Measurements from ENCODE around the gene MOB2. TPM values are rescaled to one million over a fixed set of nuclear protein-coding genes. Genes with fewer than 3 reads are reported as not detected.

The MOB2 gene
- total RNA-seq, 4 donors from 2014 or later: 21.1 to 71.5 (median 48.3) TPM

DNA sequence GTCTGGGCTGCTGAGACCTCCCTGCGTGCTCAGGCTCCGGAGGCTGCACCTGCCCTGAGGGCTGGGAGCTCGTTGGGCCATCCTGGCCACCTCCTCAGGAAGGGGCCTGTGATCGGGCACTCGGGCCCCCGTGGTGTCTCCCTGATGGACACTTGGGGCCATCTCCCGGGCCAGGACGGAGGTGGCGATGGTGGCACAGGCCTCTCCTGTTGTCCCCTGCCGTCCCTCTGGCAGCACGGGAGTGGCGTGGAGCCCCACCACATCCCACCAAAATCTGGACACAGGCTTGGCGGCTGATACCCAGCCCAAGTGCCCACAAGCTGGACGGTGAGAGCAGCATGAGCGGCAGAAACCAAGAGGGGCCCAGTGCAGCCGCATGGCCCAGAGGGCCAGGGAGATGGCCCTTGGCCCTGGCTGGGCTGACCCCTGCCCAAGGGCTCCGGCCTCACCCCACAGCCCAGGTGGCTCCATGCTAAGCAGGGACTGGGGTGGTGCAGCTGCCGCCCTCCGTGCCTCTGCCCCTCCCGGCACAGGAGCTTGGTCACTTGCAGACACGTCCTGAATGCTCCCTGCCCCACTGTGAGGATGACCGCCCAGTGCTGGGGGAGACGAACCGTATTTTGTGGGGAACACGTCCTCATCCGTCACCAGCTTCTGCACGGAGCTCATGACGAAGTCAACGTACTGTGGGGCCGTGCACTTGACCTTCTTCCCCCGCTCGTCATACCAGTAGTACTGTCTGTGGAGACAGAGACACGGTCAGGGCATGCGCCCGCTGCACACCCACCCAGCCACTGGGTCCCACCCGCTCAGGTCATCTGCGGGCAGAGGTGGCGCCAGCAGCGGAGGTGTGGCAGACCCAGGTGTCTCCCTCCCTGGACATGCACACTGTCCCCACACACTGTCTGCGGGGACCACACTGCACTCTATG lies 15.6 kb downstream of the MOB2 start:
- in situ Hi-C loops (cut with MboI; ENCODE audit: low sequenced_read_pairs in 4 of 4) (no loop called here), intact Hi-C loops (cut with DNase I; ENCODE audit: low total_unique reads) (no loop called here)
- ATAC-seq (no peak), DNase-seq (no peak)
- peaks cover 0 to 65% of the 10 kb centered on the region in 2 donors for H3K36me3 ChIP-seq
- H3K4me3 ChIP-seq: no peak overlapping the region
- TF ChIP-seq, protein P1, sequence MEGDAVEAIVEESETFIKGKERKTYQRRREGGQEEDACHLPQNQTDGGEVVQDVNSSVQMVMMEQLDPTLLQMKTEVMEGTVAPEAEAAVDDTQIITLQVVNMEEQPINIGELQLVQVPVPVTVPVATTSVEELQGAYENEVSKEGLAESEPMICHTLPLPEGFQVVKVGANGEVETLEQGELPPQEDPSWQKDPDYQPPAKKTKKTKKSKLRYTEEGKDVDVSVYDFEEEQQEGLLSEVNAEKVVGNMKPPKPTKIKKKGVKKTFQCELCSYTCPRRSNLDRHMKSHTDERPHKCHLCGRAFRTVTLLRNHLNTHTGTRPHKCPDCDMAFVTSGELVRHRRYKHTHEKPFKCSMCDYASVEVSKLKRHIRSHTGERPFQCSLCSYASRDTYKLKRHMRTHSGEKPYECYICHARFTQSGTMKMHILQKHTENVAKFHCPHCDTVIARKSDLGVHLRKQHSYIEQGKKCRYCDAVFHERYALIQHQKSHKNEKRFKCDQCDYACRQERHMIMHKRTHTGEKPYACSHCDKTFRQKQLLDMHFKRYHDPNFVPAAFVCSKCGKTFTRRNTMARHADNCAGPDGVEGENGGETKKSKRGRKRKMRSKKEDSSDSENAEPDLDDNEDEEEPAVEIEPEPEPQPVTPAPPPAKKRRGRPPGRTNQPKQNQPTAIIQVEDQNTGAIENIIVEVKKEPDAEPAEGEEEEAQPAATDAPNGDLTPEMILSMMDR (IDR thresholded peaks at IDR 0.05 in 4 of 5, conservative IDR thresholded peaks at IDR 0.05 in 1 of 5): no peak
- TF ChIP-seq POLR2A (IDR thresholded peaks at IDR 0.05): no peak
- H3K9me3 ChIP-seq: no peaks in the 10 kb centered on the region
- H3K27ac ChIP-seq: no peak overlapping the region
- no peaks in the 10 kb centered on the region for H3K27me3 ChIP-seq
- H3K4me1 ChIP-seq: no peaks in the 10 kb centered on the region

DNA sequence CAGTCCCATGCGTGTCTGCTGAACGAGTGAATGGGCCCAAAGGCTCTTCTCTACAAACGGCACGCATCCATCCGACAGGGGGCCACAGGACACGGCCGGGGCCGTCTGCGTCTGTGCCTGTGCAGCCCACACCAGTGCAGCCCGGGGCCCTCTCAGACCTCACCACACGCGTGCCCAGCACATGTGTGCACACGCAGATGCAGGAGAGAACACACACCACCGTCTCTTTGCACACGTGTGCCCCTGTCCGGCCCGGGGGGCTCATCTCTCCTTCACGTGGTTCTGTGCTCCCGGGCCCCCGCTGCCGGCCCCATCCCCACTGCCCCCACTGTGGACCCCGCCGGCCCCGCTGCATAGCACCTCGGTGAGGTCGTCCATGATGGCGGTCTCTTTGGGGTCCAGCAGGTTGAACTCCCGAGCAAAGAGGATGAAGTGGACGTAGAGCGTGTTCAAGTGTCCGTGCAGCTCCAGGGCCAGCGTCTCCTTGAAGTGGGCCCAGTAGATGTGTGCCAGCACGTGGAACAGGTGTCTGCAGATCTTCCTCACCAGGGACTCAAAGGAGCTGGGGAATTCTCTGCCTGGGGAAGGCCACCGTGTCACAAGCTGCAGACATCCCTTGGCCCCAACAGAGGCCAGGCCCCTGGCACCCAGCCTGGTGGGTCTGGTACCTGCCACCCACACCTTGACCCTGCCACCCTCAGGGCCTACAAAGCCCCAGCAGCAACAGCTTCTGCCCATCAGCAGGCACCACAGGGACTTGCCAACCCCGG lies 16.5 kb downstream of the MOB2 start:
- no peaks in the 10 kb centered on the region for H3K9me3 ChIP-seq
- peaks cover 0 to 57% of the 10 kb centered on the region in 2 donors for H3K36me3 ChIP-seq
- no peaks in the 10 kb centered on the region for H3K27me3 ChIP-seq
- no peak for ATAC-seq
- TF ChIP-seq, protein P1 (IDR thresholded peaks at IDR 0.05 in 4 of 5, conservative IDR thresholded peaks at IDR 0.05 in 1 of 5): no peak
- no peak for TF ChIP-seq POLR2A (IDR thresholded peaks at IDR 0.05)
- intact Hi-C loops (cut with DNase I; ENCODE audit: low total_unique reads): no loop called here
- in situ Hi-C loops (cut with MboI; ENCODE audit: low sequenced_read_pairs in 4 of 4): no loop called here
- H3K4me3 ChIP-seq: no peak overlapping the region
- no peaks in the 10 kb centered on the region for H3K4me1 ChIP-seq
- no peak overlapping the region for H3K27ac ChIP-seq
- DNase-seq: no peak

DNA sequence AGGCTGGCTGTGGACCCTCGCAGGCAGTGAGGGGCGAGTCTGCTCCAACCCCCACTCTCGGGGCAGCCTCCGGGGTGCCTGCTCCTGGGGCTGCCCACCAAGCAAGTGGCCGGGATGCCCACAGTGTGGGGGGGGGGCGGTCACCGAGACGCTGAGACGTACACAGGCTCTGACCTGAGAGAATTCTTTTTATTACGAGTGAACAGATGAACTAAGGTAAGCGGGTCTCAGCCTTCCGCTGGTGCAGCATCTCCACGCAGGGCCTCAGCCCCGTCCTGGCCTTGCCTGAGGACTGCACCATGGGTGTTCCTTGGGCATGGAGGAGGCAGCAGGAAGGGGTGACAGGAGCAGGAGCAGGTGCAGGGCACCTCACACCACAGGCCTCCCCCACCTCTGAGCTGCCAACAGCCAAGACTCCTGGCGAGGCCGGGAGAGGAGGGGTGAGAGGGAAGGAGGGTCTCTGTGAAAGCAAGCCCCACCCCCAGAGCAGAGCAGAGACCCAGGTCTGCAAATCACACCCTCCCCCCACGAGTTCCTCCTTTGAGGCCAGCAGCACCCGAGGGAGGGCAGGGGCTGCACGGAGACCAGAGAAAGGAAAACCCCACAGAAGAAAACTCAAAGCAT lies 17.2 kb downstream of the MOB2 start:
- Histone ChIP-seq H3K27me3 (no peaks in the 10 kb centered on the region), H3K4me3 (no peak overlapping the region), H3K4me1 (no peaks in the 10 kb centered on the region), H3K27ac (no peak overlapping the region), H3K36me3 (peaks cover 0 to 56% of the 10 kb centered on the region in 2 donors), H3K9me3 (no peaks in the 10 kb centered on the region)
- no peak for ATAC-seq
- in situ Hi-C loops (cut with MboI; ENCODE audit: low sequenced_read_pairs in 4 of 4): no loop called here
- intact Hi-C loops (cut with DNase I; ENCODE audit: low total_unique reads): no loop called here
- no peak for TF ChIP-seq POLR2A (IDR thresholded peaks at IDR 0.05)
- no peak for DNase-seq

DNA sequence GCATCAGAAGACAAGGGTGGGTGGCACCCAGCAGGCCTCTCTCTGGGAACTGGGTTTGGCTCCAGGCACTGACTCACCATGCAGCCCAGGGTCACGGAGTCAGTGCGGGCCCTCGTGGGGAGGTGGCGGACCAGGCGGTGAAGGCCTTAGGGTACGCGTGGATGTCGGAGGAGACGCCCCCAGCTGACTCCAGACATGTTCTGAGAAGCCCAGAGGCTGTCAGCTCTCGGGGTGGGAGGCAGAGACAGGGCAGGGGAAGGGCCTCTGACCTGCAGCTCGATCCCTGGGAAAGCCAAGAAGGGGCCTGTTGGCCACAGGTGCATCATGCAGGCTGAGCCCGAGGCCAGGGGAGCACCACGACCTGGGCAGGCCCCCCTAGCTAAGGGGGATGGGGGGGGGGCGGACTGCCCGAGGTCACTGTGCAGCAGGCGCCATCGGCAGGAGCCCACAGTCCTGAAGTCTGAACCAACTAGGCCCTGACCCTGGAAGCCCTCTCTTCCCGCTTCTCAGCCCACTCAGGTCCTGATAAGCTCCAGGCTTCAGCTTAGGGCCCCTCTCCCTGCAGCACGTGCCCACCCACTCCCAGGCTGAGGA lies 18.0 kb downstream of the MOB2 start:
- ATAC-seq (no peak), DNase-seq (no peak)
- peaks cover 0 to 48% of the 10 kb centered on the region in 2 donors for H3K36me3 ChIP-seq

More for the DNA sequence above, 18.0 kb downstream of the MOB2 start:
- in situ Hi-C loops (cut with MboI; ENCODE audit: low sequenced_read_pairs in 4 of 4): no loop called here
- intact Hi-C loops (cut with DNase I; ENCODE audit: low total_unique reads): no loop called here
- H3K9me3 ChIP-seq: no peaks in the 10 kb centered on the region
- H3K27me3 ChIP-seq: no peaks in the 10 kb centered on the region
- no peaks in the 10 kb centered on the region for H3K4me1 ChIP-seq
- H3K4me3 ChIP-seq: no peak overlapping the region
- H3K27ac ChIP-seq: no peak overlapping the region
- TF ChIP-seq, protein P1 (IDR thresholded peaks at IDR 0.05 in 4 of 5, conservative IDR thresholded peaks at IDR 0.05 in 1 of 5): no peak
- TF ChIP-seq POLR2A (IDR thresholded peaks at IDR 0.05): no peak

All from gastrocnemius medialis (tissue), 4 donors.